Measurements from ENCODE around the gene SERPINH1.

The SERPINH1 gene

DNA sequence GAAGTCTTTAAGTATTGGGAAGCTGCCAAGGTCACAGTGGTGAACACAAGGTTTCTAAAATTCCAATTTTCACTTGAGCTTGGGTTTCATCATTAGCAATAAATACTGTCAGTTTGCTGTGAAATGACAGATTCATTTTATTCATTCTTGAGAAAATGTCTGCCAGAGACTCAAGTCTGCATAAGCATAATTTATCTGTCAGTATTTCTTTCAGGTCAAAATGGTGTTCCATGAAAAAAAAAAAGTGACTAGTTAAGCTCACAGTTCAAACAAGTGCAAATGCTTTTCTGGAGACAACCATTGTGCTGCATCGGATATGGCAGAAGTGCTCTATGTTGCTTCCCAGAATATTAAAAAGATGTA, 28.2 kb upstream of the SERPINH1 start:
- DNase-seq, result no peak

DNA sequence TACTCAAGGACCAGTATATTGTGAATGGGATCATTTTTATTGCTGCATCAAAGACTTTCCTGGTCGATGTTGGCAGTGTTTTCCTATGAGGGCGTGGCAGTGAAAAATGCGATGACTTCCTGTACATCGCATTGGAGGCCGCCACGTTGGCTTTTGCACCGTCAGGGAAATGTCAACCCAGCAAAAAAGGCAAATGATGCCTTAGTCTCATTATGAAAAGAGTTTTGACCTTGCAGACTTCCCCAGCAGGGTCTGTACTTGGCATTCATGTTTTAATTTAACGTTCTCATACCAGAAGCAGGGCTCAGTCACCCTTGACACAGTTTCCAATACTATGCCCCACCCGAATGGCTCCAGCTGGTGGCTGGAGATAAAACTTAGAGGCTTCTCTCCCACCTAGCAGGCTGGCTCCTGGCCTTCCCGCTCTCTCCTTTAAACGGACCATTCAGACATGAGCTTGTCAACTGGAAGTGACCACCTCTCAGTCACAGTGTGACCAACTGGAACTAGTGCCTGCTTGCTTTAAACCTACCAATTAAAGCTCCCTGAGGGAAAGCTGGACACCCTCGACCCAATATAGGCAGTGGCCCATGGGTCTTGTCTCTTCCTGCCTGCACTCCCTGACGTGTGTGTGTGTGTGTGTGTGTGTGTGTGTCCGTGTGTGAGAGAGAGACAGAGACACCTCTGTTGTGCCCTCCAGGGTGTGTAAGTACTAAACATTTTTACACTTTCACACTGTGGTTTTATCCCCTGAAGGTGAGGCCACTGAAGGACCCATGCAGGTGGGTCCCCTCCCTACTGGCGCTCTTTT, 27.6 kb upstream of the SERPINH1 start:
- DNase-seq, result no peak

DNA sequence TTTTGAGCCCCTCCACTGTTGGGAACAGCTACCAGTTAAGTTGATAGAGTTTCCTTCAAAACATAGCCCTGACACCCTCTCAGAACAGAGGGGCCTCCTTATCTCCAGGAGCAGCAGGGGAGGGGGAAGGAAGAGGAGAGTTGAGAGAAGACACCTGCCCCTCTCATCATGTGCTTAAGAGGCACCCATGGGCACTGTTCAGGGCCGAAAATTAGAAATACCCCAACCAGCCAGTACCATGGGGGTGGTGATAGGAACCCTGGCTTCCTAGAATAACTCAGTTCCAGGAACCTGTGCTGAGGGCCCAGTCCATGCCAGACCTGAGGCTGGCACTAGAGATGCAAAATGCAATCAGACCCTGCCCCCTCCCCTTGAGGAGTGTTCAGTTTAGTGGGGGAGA, 27.0 kb upstream of the SERPINH1 start:
- DNase-seq, result no peak

DNA sequence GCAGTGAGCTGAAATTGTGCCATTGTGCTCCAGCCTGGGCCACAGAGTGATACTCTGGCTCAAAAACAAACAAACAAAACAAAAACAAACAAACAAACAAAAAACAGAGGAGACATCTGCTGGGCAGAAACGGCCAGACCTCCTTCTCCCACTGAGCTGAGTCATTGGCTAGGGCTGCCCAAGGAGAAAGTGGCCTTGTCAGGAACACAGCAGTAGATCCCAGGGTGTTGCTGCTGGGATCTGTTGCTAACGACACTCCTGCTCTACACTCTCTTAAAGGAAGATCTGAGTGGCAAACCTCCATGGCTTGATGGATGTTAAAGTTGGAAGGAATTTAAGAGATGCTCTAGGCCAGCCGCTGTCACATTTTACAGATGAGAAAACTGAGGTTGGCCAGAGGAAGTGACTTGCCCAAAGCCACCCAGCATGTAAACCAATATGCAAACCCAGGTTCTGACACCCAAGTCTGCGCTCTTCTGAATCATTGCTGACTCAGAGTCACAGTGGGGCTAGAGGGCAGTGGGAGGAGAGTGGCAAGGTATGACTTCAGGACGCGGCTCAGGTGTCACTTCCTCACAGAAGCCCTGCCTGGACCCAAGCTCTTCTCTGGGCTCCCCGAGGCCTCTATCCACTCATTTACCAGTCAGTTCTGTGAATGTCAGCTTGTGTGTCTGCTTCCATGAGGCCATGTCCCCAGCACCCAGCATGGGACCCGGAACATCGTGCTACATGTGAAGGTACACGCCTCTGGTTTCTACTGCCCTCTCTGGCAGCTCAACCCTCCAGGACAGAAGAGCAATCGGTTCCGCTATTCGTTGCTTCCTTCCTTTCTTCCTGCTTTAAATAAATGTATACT, 25.0 kb upstream of the SERPINH1 start:
- peak; percentile 73 for DNase-seq

DNA sequence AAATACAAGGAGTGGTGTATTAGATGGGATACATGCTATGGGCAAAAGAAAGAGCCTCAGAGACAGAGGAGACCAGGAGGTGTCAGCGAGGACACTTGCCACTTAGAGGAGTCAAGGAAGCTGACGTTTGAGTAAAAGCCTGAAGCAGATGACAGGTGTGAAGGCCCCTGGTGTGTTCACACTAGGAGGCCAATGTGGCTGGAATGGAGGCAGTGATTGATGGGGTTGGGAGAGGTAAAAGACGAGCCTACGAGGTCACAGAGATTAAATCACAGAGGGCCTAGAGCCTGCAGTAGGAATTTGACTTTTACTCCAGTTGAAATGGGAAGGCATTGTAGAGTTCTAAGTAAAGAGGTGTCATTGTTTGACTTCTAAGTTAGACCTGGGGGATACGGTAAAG, 24.3 kb upstream of the SERPINH1 start:
- DNase-seq, result no peak

DNA sequence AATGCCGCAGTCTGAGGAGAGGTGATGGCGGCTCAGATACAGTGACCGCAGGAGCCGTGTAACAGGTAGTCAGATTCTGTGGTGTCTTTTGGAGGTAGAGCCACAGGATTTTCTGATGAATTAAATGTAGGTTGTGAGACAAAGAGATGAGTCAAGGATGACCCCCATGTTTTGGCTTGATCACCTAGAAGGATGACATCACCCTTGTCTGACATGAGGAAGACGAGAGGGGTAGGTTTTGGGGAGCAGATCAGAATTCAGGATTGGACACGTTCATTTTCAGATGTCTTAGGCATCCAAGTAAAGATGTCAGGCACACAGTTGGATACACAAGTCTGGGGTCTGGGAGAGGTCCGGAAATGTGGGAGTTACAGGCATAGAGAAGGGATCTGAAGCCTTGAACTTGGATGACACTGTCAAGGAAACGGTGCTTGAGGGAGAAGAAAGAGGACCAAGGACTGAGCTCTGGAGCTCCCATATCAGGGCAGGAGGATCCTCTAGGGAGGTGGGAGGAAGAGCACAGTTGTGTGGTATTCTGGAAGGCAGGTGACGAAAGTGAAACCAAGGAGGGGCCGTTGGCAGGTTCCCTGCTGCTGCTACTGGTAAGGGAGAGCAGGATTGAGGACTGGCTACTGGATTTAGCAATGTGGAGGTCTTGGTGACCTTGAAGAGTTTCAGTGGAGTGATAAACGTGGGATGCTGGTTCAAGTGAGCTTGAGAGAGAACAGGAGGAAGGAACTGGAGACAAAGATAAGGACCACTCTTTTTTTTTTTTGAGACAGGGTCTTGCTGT, 23.7 kb upstream of the SERPINH1 start:
- no peak for DNase-seq

DNA sequence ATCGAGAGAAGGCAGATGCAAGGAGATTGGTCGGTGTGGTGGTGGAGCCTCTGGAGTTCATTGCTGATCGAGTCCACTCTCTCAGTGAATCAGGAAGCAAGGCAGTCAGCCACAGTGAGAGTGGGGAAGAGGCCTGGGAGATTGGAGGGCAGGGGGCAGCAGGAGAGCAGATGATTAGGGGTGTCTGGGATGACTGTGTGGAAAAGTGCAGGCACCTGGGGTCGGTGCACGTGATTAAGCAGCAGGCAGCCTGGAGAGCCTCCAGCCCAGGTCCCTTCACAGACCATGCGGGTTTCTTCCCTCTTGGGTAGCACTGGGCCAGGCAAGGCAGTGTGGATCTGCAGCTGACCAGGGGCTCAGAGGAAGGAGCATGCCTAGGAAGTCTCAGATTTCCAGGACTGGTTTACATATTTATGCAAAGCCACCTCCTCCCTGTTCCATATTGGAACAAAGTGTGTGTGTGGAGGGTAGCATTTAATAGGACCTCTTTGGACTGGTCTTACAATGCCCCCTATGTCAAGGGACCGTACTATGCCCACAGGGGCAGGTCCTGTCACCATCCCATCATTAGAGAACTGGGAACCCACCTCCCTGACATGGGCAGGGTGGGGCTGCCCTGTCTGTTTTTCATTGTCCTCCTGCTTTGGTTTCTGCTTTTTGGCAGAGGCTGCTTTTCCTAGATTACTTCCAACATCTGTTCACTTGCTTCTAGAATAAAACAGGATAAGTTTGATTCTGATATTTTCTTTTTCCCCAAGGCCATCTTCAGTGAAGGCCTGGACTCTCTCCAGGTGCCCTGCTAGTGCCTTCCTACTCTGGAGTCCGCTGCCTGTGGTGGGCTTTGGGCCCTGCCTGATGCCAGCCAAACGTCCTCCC, 22.4 kb upstream of the SERPINH1 start:
- DNase-seq, result no peak

DNA sequence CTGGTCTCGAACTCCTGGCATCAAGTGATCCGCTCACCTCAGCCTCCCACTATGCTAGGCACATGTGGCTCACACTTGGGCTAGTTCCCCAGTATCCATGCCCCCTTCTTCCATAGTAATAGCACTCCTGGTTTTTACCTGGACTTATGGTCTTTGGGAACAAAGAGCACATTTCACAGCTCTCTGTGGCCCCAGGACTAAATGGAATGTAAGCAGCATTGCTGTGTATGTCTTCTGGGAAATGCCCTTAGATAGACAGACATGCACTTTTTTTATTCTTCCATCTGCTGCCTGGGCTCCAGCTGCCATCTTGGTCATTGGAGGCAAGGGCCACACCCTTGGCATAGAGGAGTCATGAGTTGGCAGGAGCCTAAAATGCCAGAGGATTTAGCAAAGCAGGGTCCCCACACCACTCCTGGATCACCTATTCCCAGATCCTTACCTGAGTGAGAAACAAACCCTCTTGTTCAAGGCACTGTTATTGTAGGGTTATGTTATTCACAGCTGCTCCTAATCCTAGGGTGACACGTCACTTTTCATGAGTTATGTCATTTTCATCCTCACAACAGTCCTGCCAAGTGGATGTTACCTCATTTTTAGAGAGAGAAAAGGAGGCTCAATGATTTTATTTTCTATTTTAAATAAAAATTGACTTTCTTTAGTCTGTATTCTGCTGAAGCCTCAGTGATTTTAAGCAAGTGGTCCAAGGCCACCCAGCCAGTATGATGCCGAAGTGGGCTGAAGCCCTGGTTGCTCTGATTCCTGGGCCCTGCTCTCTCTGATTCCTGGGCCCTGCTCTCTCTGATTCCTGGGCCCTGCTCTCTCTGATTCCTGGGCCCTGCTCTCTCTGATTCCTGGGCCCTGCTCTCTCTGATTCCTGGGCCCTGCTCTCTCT, 20.6 kb upstream of the SERPINH1 start:
- DNase-seq, result no peak

DNA sequence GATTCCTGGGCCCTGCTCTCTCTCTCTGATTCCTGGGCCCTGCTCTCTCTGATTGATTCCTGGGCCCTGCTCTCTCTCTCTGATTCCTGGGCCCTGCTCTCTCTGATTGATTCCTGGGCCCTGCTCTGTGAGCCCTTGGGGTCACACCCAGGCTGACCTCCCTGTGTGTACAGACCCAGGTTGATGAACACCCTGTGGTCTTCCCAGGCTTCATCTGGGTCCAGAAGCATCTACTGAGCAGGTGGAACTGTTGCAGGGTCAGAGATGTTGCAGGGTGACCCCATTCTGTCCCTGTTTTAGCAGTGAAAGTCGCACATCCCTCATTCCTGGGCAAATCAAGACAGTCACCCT, 20.0 kb upstream of the SERPINH1 start:
- DNase-seq, result no peak

DNA sequence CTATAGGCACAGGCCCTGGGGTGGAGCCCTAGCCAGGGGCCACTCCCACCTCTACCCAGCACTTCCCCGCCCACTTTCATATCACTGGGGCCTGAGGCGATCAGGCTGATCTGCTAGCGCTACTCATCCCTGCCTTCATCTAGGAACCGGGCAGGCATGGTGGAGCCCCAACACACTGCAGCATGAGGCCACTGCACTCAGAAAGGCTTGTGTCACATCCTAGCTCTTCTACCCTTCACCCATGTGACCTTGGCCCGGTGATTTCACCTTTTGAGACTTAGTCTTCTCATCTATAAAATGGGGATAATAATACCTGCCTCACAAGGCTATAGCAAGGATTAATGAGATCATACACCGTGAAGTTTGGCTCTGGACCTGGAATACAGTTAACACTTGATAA, 18.2 kb upstream of the SERPINH1 start:
- DNase-seq, result no peak

DNA sequence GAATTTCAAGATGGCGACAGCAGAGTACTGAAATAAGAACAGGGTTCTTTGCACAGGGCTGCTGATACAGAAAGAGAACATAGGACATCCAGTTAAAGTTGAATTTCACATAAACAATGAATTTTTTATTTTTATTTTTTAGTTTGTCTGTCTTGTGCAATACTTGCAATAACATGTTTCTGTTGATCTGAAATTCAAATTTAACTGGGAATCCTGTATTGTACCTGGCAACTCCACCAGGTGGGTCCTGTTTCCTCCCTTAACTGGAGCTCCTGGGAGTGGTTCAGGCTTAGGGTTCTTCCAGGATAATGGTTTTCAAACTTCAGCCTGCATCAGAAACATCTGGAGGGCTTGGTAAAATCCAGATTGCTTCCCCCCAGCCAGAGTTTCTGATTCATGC, 14.9 kb upstream of the SERPINH1 start:
- DNase-seq, result no peak

DNA sequence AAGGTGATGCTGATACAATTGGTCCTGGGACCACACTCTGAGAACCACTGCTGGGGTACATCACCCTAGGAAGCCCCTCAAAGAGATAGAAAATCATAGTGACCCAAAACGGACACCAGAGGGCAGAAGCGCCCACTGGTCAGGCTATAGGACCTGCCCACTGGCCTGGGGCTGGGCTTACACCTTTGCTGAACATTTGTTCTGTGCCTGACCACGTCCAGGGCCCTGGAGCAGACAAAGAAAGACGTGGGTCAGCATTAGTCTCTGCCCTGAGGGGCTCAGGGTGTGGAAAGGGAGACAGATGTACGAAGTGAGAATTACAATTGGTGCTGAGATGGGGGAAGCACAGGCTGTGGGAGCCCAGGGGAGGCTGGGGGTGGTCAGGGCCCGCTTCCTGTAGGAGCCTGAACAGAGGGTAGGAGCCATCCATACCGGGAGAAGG, 14.4 kb upstream of the SERPINH1 start:
- no peak for DNase-seq

DNA sequence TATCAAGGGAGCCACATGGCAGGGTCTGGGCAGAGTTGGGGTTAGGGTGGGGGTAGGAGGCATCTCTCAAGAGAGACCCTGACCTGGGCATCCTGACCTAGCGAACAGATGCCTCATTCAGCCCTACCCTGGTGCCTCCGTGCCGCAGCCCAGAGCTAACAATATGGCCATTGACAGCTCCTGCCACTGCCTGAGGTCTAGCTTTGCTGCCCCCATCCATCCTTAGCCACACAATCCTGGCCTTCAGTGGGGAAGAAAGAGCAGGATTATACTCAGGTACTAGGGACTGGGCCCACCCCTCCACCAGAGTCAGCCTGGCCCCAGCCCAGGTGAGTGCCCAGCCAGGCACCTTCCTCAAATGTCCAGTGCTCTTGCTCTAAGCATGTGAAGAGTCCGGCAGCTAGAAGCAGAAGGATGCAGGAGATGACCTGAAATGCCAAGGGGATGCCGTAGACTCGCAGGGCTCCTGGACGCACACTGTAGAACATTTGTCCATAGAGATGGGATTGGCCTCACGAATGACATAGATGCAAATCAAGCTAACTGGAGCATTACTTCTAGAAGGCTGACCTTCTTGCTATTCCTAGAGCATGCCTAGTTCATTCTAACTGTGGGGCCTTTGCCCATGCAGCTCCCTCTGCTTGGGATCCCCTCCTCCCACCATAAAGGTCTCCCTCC, 13.3 kb upstream of the SERPINH1 start:
- no peak for DNase-seq

DNA sequence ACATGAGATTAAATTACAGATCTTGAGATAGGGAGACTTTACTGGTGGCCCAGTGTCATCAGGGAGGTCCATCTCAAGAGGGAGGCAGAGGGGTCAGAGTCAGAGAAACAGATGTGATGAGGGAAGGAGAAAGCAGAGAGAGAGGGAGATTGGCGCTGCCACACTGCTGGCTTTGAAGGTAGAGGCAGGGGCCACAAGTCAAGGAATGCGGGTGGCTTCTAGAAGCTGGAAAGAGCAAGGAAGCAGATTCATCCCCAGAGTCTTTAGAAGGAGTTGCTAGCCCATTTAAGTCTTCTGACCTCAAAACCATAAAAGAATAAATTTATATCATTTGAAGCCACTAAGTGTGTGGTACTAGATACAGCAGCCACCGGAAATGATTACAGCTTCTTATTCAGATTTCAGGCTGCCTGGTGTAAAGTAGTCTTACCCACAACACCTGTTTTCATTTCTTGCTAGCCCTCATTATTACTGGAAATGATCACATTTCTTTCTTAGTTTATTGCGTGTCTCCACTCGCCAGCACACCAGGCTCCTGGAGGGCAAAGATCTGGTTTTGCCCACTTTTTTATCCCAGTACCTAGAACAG, 12.6 kb upstream of the SERPINH1 start:
- no peak for DNase-seq

DNA sequence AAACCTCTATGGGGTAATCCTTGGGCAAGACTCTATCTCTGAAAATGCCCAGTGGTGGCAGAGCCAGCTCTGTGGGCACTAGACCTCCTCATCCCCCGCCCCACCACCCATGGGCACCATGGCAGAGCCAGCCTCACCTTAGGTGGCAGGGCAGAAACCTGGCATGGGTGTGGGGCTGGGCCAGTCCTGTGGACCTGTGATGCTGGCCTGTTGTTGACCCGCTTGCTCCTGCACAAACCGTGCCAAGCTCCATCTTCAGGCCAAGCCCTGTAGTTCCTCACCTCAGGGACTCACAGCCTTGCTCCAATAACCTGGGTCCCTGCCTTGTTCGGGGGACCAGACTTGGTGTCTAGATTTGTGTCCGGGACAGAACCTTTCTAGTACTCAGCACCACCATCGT, 8.9 kb upstream of the SERPINH1 start:
- DNase-seq, result no peak

DNA sequence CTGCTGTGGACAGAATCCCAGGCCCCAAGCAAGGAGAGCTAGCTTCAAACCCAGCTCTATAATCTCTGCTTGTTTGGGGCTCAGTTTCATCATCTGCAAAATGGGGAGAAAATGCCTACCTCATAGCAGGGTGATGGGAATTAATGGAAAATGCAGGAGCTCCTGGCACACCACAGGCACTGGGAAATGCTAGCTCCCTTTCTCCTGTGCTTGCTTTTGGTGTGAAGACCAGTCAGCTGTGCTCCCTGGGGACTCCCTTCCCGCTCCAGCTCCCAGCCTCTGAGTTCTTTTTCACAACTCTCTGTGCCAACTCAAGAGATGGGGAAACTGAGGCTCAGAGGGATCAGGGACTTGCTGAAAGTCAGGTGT, 8.2 kb upstream of the SERPINH1 start:
- DNase-seq, result no peak

DNA sequence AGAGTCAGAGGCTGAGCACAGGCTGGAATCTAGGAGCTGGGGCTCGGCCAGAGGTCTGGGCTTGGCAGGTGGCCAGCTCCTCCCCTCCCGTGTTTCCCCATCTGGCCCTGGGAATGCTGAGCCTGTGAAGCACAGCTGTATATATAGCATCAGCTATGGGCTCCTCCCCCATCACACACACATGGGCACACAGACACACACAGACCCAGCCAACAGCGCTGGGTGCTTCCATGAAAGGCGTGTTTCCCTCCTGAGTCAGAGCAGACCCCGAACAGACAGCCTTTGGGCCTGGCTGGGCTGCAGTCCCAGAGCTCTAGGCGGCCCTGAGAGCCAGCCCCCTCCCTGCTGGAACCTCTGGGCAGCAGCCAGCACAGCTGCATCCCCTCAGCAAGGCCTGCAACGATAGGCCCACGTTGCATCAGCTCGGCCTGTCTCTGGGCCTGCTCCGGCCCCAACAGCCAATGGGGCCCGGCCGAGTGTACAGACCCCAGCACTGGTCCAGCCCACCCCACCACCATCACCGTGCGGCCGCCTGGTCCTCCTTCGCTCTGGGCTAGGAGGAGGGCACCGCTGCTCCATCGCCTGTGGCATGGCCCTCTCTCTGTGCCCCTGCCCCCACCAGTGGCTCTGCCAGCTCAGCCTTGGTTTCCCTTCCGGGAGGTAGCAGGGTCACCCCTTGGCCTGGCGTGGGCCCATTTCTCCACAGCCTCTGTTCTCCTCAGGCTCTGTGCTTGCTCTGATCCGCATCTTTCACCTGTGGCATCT, 7.6 kb upstream of the SERPINH1 start:
- no peak for DNase-seq

DNA sequence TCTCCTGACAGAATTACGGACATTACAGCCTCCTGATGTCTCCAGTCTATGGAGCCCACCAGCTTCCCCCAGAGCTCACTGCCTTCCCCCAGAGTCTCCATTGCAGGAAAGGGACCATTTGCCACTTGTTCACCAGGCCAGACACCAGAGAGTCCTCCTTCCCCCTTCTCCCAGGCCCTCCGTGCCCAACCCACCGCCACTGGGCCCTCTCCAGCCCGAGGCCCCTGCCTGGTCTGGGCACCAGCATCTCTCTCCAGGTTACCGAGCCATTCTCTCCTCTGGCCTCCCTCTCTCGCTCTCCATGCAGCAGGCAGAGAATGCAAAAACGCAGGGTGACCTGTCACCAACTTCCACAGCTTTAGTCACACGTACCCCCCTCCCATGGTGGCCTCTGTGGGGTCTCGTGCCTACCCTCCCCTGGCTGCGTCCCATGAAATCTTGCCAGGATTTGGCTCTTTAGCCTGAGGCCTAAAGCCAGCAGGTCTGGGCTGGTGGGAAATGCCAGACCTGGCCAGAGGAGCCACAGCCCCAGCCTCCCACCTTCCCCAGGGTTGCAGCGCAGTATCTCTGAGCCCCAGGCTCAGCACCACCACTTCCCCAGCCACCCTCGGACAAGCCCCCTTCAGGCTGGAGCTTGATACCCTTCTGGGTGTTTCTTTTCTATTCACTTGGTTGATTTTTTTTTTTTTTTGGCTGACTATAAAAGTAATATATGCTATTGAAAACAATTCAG, 6.8 kb upstream of the SERPINH1 start:
- no peak for DNase-seq

DNA sequence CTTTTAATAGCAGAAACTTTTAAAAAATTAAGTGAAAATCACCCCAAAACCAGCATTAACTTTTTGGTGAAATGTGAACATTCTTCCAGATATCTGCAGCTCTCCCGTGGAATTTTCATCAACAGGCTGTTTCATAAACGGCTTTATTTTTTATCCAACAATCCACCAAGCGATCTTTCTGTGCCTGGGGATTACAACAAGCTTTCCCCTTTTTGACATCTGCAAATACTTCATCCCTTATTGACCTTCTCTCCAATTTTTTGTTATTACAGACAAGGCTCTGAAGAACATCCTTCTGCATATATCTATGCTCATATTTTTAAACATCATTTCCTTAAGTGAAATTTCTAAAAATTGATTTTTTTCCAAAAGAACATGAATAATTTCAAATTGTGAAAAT, 5.8 kb upstream of the SERPINH1 start:
- no peak for DNase-seq

All from activated CD8-positive, alpha-beta memory T cell treated with anti-CD3 and anti-CD28 coated beads, Interleukin-2, amount 50 U/mL, for 48 hours (primary cell).